HEK293 (cell line): ENCODE data around the gene VAMP8.

Experiments used
- IKZF3 ChIP-seq: fragments of 450-650 bp; IDR thresholded peaks from 2 replicates; pipeline ENCODE4 v1.5.0; 2018; ENCODE audit warnings: missing biosample characterization, mild to moderate bottlenecking, missing genetic modification characterization, moderate library complexity
- MYNN ChIP-seq: fragments of 450-650 bp; formaldehyde crosslinking; IDR thresholded peaks from 2 replicates; pipeline ENCODE4 v1.5.1; 2016; ENCODE audit warnings: missing biosample characterization, missing genetic modification characterization, borderline replicate concordance
- SP3 ChIP-seq: fragments of 450-650 bp; formaldehyde crosslinking; IDR thresholded peaks from 2 replicates; pipeline ENCODE4 v1.5.1; 2016; ENCODE audit warnings: missing biosample characterization, missing genetic modification characterization
- ZFP69B ChIP-seq: fragments of 450-650 bp; formaldehyde crosslinking; IDR thresholded peaks from 2 replicates; pipeline ENCODE4 v1.5.1; 2016; ENCODE audit warnings: missing biosample characterization, missing genetic modification characterization
- ZNF121 ChIP-seq: fragments of 450-650 bp; formaldehyde crosslinking; IDR thresholded peaks from 2 replicates; pipeline ENCODE4 v1.5.1; 2016; ENCODE audit warnings: missing biosample characterization, missing genetic modification characterization
- ZNF132 ChIP-seq: fragments of 450-650 bp; formaldehyde crosslinking; IDR thresholded peaks from 2 replicates; pipeline ENCODE4 v1.5.1; 2017; ENCODE audit warnings: missing biosample characterization, missing genetic modification characterization, borderline replicate concordance
- ZNF169 ChIP-seq: fragments of 450-650 bp; formaldehyde crosslinking; IDR thresholded peaks from 2 replicates; pipeline ENCODE4 v1.5.1; 2016; ENCODE audit warnings: missing biosample characterization, missing genetic modification characterization
- ZNF211 ChIP-seq: fragments of 450-650 bp; formaldehyde crosslinking; IDR thresholded peaks from 2 replicates; pipeline ENCODE4 v1.5.1; 2016; ENCODE audit warnings: low read depth, missing biosample characterization, missing genetic modification characterization
- ZNF221 ChIP-seq: fragments of 450-650 bp; formaldehyde crosslinking; IDR thresholded peaks from 2 replicates; pipeline ENCODE4 v1.5.1; 2017; ENCODE audit warnings: missing biosample characterization, missing genetic modification characterization, borderline replicate concordance
- ZNF416 ChIP-seq: fragments of 450-650 bp; formaldehyde crosslinking; IDR thresholded peaks from 2 replicates; pipeline ENCODE4 v1.5.1; 2016; ENCODE audit warnings: missing biosample characterization, missing genetic modification characterization
- ZNF48 ChIP-seq: fragments of 450-650 bp; formaldehyde crosslinking; IDR thresholded peaks from 2 replicates; pipeline ENCODE4 v1.5.1; 2016; ENCODE audit warnings: missing biosample characterization, missing genetic modification characterization
- ZNF544 ChIP-seq: fragments of 450-650 bp; formaldehyde crosslinking; IDR thresholded peaks from 2 replicates; pipeline ENCODE4 v1.5.0; 2017; ENCODE audit warnings: missing biosample characterization, missing genetic modification characterization
- ZNF654 ChIP-seq: fragments of 450-650 bp; formaldehyde crosslinking; IDR thresholded peaks from 2 replicates; pipeline ENCODE4 v1.5.1; 2016; ENCODE audit warnings: low read depth, missing biosample characterization, missing genetic modification characterization
- ZNF670 ChIP-seq: fragments of 450-650 bp; formaldehyde crosslinking; IDR thresholded peaks from 2 replicates; pipeline ENCODE4 v1.5.1; 2016; ENCODE audit warnings: missing biosample characterization, missing genetic modification characterization, low read depth
- ZNF677 ChIP-seq: fragments of 450-650 bp; IDR thresholded peaks from 2 replicates; pipeline ENCODE4 v1.5.0; 2018; ENCODE audit warnings: missing biosample characterization, mild to moderate bottlenecking, missing genetic modification characterization, moderate library complexity
- ZNF747 ChIP-seq: fragments of 450-650 bp; formaldehyde crosslinking; IDR thresholded peaks from 2 replicates; pipeline ENCODE4 v1.5.1; 2016; ENCODE audit warnings: missing biosample characterization, missing genetic modification characterization
- ZNF777 ChIP-seq: fragments of 450-650 bp; formaldehyde crosslinking; IDR thresholded peaks from 2 replicates; pipeline ENCODE4 v1.5.1; 2017; ENCODE audit warnings: missing biosample characterization, missing genetic modification characterization, borderline replicate concordance
- ZSCAN16 ChIP-seq: fragments of 450-650 bp; formaldehyde crosslinking; IDR thresholded peaks from 2 replicates; pipeline ENCODE4 v1.5.1; 2016; ENCODE audit warnings: missing biosample characterization, missing genetic modification characterization
- TF ChIP-seq, protein P1 (sequence below): fragments of 450-650 bp; formaldehyde crosslinking; IDR thresholded peaks from 2 replicates; pipeline ENCODE4 v1.5.1; 2016; ENCODE audit warnings: missing biosample characterization, missing genetic modification characterization
- TF ChIP-seq, protein P2 (sequence below): fragments of 450-650 bp; formaldehyde crosslinking; IDR thresholded peaks from 2 replicates; pipeline ENCODE4 v1.5.1; 2016; ENCODE audit warnings: missing biosample characterization, missing genetic modification characterization
- TF ChIP-seq, protein P3 (sequence below): fragments of 450-650 bp; formaldehyde crosslinking; IDR thresholded peaks from 2 replicates; pipeline ENCODE4 v1.5.1; 2016; ENCODE audit warnings: missing biosample characterization, missing genetic modification characterization, borderline replicate concordance
- TF ChIP-seq, protein P4 (sequence below): fragments of 450-650 bp; formaldehyde crosslinking; IDR thresholded peaks from 2 replicates; pipeline ENCODE4 v1.5.1; 2017; ENCODE audit warnings: missing biosample characterization, missing genetic modification characterization

The VAMP8 gene

DNA sequence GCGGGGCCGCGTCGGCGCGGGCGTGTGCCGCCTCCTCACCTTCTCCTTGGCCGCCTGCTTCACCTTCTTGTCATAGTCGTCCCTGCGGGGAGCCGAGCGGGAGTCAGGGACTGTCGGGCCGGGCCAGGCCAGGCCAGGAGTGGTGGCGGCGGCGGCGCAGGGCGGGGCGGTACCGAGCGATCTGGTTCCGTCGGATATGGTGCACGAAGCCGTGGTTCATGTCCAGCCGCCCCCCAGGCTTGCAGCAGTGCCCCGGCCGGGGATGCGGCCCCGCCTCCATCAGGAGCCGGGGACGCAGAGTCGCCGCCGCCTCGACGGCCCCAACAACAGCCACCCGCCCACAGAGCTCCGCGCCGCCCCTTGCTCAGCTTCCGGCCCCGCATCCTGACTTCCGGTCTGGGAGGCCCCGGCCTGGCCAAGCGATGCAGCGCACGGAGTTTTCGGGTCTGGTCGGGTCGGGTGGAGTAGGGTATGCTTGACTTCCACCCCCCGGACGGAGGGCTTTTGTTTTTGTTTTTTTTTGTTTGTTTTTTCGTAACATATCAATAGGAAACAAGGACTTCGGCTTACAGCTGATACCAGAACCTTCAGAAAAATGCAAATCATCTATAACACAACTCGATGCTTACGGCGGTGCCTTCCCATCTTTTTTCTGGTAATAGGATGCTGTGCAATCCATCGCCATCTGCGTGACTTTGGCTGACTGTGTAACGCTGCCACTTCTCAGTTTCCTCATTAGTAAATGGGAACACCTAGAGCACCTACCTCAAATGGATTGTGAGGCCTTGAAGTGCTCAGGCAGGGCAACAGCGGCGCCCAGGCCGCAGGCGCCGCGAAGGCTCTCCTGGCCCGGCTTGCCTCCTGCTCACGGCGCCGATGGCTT, 34.6 kb downstream of the VAMP8 start, which contains the start of gene C2orf68 (continued):
- TF ChIP-seq ZSCAN16 (tag by site-specific recombination) (no peak), ZNF121 (tag by site-specific recombination) (no peak), ZNF777 (tag by site-specific recombination) (peak; percentile 85), ZNF132 (tag by site-specific recombination) (no peak), ZNF169 (tag by site-specific recombination) (no peak), ZNF211 (no peak), ZFP69B (tag by site-specific recombination) (no peak), ZNF670 (no peak), ZNF544 (no peak), IKZF3 (tag by site-specific recombination) (no peak), ZNF747 (tag by site-specific recombination) (no peak), MYNN (tag by site-specific recombination) (no peak), ZNF416 (no peak), ZNF654 (tag by site-specific recombination) (no peak), ZNF221 (tag by site-specific recombination) (no peak), ZNF677 (no peak), ZNF48 (tag by site-specific recombination) (no peak), SP3 (peak; percentile 86)
- TF ChIP-seq, protein P1, sequence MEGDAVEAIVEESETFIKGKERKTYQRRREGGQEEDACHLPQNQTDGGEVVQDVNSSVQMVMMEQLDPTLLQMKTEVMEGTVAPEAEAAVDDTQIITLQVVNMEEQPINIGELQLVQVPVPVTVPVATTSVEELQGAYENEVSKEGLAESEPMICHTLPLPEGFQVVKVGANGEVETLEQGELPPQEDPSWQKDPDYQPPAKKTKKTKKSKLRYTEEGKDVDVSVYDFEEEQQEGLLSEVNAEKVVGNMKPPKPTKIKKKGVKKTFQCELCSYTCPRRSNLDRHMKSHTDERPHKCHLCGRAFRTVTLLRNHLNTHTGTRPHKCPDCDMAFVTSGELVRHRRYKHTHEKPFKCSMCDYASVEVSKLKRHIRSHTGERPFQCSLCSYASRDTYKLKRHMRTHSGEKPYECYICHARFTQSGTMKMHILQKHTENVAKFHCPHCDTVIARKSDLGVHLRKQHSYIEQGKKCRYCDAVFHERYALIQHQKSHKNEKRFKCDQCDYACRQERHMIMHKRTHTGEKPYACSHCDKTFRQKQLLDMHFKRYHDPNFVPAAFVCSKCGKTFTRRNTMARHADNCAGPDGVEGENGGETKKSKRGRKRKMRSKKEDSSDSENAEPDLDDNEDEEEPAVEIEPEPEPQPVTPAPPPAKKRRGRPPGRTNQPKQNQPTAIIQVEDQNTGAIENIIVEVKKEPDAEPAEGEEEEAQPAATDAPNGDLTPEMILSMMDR (tag by site-specific recombination) = no peak
- TF ChIP-seq, protein P2, sequence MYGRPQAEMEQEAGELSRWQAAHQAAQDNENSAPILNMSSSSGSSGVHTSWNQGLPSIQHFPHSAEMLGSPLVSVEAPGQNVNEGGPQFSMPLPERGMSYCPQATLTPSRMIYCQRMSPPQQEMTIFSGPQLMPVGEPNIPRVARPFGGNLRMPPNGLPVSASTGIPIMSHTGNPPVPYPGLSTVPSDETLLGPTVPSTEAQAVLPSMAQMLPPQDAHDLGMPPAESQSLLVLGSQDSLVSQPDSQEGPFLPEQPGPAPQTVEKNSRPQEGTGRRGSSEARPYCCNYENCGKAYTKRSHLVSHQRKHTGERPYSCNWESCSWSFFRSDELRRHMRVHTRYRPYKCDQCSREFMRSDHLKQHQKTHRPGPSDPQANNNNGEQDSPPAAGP (tag by site-specific recombination) = no peak; the same call in 1 of the 2 replicates
- TF ChIP-seq, protein P3, sequence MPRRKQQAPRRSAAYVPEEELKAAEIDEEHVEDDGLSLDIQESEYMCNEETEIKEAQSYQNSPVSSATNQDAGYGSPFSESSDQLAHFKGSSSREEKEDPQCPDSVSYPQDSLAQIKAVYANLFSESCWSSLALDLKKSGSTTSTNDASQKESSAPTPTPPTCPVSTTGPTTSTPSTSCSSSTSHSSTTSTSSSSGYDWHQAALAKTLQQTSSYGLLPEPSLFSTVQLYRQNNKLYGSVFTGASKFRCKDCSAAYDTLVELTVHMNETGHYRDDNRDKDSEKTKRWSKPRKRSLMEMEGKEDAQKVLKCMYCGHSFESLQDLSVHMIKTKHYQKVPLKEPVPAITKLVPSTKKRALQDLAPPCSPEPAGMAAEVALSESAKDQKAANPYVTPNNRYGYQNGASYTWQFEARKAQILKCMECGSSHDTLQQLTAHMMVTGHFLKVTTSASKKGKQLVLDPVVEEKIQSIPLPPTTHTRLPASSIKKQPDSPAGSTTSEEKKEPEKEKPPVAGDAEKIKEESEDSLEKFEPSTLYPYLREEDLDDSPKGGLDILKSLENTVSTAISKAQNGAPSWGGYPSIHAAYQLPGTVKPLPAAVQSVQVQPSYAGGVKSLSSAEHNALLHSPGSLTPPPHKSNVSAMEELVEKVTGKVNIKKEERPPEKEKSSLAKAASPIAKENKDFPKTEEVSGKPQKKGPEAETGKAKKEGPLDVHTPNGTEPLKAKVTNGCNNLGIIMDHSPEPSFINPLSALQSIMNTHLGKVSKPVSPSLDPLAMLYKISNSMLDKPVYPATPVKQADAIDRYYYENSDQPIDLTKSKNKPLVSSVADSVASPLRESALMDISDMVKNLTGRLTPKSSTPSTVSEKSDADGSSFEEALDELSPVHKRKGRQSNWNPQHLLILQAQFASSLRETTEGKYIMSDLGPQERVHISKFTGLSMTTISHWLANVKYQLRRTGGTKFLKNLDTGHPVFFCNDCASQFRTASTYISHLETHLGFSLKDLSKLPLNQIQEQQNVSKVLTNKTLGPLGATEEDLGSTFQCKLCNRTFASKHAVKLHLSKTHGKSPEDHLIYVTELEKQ (tag by site-specific recombination) = no peak
- TF ChIP-seq, protein P4, sequence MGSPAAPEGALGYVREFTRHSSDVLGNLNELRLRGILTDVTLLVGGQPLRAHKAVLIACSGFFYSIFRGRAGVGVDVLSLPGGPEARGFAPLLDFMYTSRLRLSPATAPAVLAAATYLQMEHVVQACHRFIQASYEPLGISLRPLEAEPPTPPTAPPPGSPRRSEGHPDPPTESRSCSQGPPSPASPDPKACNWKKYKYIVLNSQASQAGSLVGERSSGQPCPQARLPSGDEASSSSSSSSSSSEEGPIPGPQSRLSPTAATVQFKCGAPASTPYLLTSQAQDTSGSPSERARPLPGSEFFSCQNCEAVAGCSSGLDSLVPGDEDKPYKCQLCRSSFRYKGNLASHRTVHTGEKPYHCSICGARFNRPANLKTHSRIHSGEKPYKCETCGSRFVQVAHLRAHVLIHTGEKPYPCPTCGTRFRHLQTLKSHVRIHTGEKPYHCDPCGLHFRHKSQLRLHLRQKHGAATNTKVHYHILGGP = no peak
